OCI-LY1 (cell line): ENCODE results near the gene PMVK.

ENCODE experiments used
- CTCF ChIP-seq: fragments of 200-600 bp; sonication (generic), shearing (Covaris generic); IDR thresholded peaks from 2 replicates; pipeline ENCODE4 v1.5.1; 2017; ENCODE audit warnings: mild to moderate bottlenecking, antibody characterized with exemption, low read length, moderate library complexity, mixed read lengths
- EZH2 ChIP-seq: fragments of 200-600 bp; sonication (generic), shearing (Covaris generic); IDR thresholded peaks from 2 replicates; pipeline ENCODE4 v1.8.0; 2017; ENCODE audit warnings: borderline replicate concordance, mixed run types, mild to moderate bottlenecking, antibody characterized with exemption, low read length, moderate library complexity, mixed read lengths

DNA sequence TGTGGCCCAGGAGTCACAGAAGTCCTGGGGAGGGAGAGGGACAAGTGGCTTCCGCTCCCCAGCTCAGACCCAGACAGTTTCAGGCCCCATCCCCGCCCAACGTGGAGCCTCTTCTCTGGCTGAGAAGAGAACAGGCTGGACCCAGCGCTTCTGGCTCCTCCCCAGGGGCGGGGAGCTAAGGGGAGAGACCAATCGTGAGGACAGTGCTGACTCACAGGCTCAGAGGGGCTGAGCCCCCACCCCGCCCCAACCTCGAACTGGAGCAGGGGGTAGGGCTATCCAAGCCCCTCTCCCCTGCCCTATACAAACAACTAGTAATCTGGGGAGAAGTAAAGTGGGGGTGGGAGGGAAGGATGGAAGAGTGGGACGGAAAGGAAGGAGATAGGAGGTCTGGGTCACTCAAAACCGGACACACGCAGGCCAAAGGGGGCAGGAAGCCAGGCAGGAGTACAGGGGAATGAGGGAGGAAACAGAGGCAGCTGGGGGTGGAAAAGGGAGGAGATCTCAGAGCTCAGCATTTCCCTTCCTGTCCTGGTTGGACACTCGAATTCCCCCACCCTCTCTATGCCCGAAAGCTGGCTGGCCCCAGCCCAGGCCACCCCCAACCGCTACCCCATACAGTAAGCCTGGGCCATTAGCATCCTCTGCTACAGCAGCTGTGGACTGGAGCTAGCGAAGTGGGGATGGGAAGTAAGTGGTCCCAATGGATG lies 34.3 kb upstream of the PMVK start, which contains the start of gene SHC1:
- TF ChIP-seq CTCF (no peak), EZH2 (no peak)
